ENCODE results near the gene IFITM10. TPM values are rescaled to one million over a fixed set of nuclear protein-coding genes. Genes with fewer than 3 reads are reported as not detected.

Gene IFITM10
- total RNA-seq, 4 donors from 2014 or later = 0.13 to 0.85 (median 0.31) TPM; not detected in 1

GRCh38 chr11:1783725-1784529 lies 33.5 kb upstream of the IFITM10 start:
- no peak overlapping the region for H3K27ac ChIP-seq
- H3K36me3 ChIP-seq = no peaks in the 10 kb centered on the region
- 71 to 93% methylated on average over 3 to 4 of the region's 24 CpGs for WGBS, 2 donors (ENCODE audit: low coverage in 1 of 2)
- H3K27me3 ChIP-seq = peaks cover 16% of the 10 kb centered on the region
- no peak for ATAC-seq
- no peaks in the 10 kb centered on the region for H3K4me1 ChIP-seq
- H3K9me3 ChIP-seq = no peaks in the 10 kb centered on the region
- no peak for TF ChIP-seq POLR2A (IDR thresholded peaks at IDR 0.05)
- no peak for TF ChIP-seq CTCF (IDR thresholded peaks at IDR 0.05)
- no peak for TF ChIP-seq POLR2AphosphoS5 (IDR thresholded peaks at IDR 0.05)
- no peak for TF ChIP-seq EP300 (IDR thresholded peaks at IDR 0.05)
- H3K4me3 ChIP-seq = no peak overlapping the region

GRCh38 chr11:1782831-1783724 lies 32.7 kb upstream of the IFITM10 start:
- Histone ChIP-seq H3K4me3 (no peak overlapping the region), H3K27ac (no peak overlapping the region), H3K27me3 (peaks cover 23% of the 10 kb centered on the region), H3K9me3 (no peaks in the 10 kb centered on the region), H3K36me3 (no peaks in the 10 kb centered on the region), H3K4me1 (no peaks in the 10 kb centered on the region)
- TF ChIP-seq POLR2AphosphoS5 (IDR thresholded peaks at IDR 0.05) = no peak
- no peak for TF ChIP-seq EP300 (IDR thresholded peaks at IDR 0.05)
- TF ChIP-seq POLR2A (IDR thresholded peaks at IDR 0.05) = no peak
- TF ChIP-seq CTCF (IDR thresholded peaks at IDR 0.05) = no peak
- no peak for ATAC-seq
- WGBS, 2 donors (ENCODE audit: low coverage in 1 of 2) = 37 to 59% methylated on average over 7 to 14 of the region's 20 CpGs

GRCh38 chr11:1782031-1782590 lies 31.7 kb upstream of the IFITM10 start:
- Histone ChIP-seq H3K27ac (no peak overlapping the region), H3K9me3 (no peaks in the 10 kb centered on the region), H3K4me1 (no peaks in the 10 kb centered on the region), H3K4me3 (no peak overlapping the region), H3K36me3 (no peaks in the 10 kb centered on the region), H3K27me3 (peaks cover 30% of the 10 kb centered on the region)
- no peak for TF ChIP-seq EP300 (IDR thresholded peaks at IDR 0.05)
- no peak for TF ChIP-seq POLR2AphosphoS5 (IDR thresholded peaks at IDR 0.05)
- no peak for TF ChIP-seq POLR2A (IDR thresholded peaks at IDR 0.05)
- TF ChIP-seq CTCF (IDR thresholded peaks at IDR 0.05) = no peak
- 91% methylated on average over 4 of the region's 13 CpGs; no CpG with 5 or more reads in 1 of the 2 donors for WGBS, 2 donors (ENCODE audit: low coverage in 1 of 2)
- ATAC-seq = no peak

- H3K27ac ChIP-seq = no peak overlapping the region
- H3K27me3 ChIP-seq = peaks cover 35% of the 10 kb centered on the region
- H3K4me3 ChIP-seq = no peak overlapping the region
- peaks cover 0 to 3% (median 0%) of the 10 kb centered on the region in 3 donors for H3K9me3 ChIP-seq
- no peaks in the 10 kb centered on the region for H3K36me3 ChIP-seq
- ATAC-seq = no peak
- WGBS, 2 donors (ENCODE audit: low coverage in 1 of 2) = no CpG with 5 or more reads among the region's 9 CpGs
- no peaks in the 10 kb centered on the region for H3K4me1 ChIP-seq
- TF ChIP-seq POLR2AphosphoS5 (IDR thresholded peaks at IDR 0.05) (no peak), POLR2A (IDR thresholded peaks at IDR 0.05) (no peak), CTCF (IDR thresholded peaks at IDR 0.05) (no peak), EP300 (IDR thresholded peaks at IDR 0.05) (no peak)
These were observed 31.2 kb upstream of the IFITM10 start for GRCh38 chr11:1781593-1781975.
